GM18498 (cell line): ENCODE data around the gene GALNT2.
A peak's percentile ranks its signal among the peaks of the same experiment; 100 is the strongest.

Experiments used
- ATAC-seq: cut with Tn5 transposase; IDR thresholded peaks from one replicate; pipeline ENCODE4 v1.9.1; 2021; ENCODE audit warnings: mild to moderate bottlenecking, moderate library complexity; ENCODE audit not compliant: unreplicated experiment

Gene GALNT2

DNA sequence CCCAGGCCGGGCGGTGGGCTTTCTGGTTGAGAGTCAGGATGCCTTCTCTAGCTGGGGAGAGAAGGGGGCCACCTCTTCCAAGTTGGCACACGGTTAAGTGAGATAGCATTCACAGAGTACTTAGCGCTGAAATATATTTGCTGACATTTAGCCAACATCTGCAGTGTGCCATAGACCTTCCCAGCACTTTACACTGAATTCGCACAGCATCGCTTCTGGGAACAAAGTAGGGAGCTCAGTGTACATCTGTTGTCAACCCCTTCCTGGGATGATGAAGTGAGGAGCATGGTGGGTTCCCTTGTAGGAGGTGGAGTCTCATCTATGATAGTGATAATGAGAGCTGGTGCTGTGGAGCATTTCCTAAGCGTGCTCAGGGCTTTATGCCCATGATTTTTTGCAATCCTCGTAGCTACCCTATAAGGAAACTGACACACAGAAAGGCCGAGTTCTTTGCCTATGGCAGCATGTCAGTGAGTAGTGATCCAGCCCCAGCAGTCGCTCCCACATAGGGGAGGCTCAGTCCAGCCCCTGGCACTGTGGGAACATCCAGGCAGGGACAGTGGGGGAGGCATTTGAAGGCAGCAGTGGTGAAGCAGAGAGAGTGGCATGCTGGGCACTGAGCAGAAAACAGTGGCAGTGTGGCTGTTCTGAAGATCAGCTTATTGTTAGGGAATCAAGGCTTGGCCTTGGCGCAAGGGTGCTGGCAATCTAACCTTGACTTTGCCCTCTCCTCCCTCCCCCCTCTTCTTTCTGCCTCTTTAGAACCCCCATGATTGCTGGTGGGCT, 182.8 kb downstream of the GALNT2 start:
- no peak for ATAC-seq

DNA sequence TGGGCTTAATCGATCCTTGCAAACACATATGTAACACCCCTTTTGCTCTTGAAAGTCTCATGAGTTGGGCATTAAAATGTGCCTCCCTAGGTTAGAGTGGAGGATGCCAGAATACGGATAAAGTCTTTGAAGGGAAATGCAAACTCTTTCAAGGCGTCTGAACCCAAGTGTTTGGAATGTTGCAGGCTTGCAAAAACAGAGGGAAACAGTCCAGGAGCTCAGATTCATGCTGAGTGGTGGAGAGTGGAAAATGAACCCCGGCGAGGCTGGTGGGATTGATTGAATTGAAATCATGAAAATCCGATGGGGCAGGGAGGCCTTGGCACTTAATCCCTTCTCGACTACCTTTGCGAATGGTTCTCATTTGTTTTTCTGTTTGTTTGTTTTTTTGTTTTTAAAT, 183.6 kb downstream of the GALNT2 start:
- no peak for ATAC-seq

DNA sequence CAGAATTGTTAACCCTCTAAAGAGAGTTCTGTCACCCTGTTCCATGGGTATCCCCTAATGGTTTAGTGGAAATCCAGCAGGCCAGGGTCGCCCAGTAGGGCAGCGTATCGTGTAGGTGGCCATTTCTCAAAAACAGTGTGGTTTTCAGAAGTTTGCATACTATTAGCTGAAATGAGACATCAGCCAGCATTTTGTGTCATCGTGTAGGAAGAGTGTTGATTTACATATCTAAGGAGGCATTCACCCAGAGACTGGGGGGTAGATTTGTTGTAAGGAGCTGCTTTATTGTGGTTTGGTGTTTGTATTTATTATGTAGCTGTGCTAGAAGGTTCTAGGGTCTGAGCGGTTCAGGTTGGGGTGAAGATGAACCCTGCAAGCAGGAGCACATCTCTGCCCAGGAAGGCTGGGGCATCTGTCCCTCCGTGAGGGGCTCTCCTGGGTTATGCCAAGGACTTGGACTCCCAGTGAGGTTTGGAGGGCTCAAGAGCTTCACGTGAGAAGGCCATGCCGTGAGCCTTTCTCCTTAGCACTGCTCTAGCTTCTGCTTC, 184.7 kb downstream of the GALNT2 start:
- peak; percentile 64 for ATAC-seq

DNA sequence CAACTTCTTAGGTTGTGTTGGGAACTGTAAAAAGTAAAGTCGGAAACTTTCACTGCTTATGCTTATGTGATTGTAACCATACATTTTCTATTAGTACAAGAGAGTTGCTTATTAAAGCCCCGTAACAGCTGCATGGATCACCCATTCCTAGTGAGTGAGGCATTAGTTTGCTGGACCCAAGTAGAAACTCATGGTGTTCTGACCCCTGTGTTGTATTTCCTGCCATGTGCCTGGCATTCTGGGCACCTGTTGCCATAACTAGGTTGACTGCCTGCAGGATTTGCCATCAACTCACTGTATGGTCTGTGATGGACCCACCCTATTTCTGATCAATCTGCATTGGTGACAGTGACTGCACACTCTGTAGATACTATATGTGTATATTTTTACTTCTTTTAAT, 186.1 kb downstream of the GALNT2 start:
- ATAC-seq: no peak

DNA sequence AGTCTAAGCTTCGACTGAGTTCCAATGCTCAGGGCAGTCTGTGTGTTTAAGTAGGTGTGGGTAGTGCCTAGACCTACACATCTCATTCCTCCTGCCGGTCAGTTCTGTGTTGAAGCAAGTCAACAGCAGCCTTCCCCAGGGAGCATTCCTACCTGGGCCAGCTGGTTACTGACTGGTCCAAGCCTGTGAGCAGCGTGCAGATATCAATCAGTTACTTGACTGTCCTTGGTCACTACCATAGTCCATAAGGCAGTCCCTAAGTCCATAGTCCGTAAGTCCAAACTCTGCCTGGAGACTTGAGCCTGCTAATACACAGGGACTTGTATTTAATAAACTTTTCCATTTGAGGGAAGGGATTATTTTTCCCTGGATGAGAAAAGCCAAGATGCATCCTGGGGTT, 187.2 kb downstream of the GALNT2 start:
- ATAC-seq: no peak

DNA sequence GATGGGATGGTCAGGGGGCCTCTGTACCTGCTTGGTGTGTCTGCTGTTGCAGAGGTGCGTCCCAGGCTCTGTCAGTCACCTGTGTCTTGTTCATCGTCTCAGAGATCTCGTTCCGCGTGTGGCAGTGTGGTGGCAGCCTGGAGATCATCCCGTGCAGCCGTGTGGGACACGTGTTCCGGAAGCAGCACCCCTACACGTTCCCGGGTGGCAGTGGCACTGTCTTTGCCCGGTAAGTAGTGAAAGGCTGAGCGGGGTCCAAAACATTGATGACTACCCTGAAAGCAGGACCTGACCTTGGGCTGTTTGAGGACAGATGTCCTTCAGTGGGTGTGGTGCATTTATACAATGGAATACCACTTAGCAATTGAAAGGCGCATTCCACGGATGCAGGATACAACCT, 188.1 kb downstream of the GALNT2 start:
- no peak for ATAC-seq

DNA sequence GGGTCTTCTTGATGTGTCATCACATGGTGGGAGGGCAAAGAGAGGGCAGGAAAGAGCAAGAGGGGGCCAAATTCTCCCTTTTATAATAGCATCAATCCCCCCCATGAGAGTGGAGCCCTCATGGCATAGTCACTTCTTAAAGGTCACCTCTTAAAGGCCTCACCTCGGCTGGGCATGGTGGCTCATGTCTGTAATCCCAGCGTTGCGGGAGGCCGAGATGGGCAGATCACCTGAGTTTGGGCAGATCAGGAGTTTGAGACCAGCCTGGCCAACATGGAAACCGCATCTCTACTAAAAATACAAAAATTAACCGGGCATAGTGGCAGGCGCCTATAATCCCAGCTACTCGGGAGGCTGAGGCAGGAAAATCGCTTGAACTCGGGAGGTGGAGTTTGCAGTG, 189.0 kb downstream of the GALNT2 start:
- ATAC-seq: no peak

DNA sequence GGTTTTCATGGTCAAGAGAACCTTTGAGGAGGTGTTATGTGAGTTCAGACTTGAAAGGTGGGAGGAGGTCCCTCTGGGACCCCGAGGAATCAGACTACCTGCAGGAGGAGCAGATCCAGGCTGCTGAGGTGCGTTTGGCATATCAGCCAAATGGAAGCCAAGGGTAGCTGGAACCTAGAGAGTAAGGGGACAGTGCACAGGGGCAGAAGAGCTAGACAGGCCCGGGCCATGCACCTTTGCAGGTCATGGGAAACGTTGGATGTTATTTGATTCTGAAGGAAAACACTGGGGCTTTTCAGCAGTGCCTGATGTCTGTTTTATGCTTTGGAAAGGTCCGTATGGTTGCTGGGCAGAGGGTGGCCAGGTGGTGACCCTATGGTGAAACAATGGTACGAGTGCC, 189.9 kb downstream of the GALNT2 start:
- no peak for ATAC-seq

DNA sequence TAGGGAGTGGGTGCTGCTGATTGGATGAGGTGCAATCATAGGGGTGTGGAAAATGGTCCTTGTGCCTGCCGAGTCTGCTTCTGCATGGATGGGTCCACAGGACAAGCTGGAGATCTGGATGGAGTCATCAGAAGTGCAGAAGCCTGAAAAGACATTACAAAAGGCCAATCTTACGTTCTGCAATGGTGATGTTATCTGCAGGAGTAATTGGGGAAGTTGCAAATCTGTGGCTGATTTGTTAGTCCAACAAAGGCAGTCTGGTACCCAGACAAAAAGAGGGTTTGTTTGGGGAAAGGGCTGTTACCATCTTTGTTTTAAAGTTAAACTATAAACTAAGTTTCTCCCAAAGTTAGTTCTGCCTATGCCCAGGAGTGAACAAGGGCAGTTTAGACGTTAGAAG, 192.6 kb downstream of the GALNT2 start:
- no peak for ATAC-seq

DNA sequence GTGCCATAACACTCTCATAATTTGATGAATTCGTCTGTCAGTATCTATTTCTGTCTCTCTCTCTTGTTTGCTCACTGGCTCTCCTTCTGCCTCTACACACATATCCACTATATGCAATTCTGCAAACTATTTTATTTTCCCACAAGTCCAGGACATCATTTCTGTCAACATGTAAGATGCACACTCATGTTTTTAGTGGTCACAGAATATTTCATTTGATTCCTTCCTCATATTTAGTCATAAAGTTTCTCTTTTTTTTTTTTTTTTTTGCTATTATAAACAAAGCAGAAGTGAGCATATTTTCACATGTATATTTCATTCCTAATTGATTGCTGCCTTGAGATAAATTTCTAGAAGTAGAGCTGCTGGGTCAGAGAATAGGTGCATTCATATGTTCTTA, 193.8 kb downstream of the GALNT2 start:
- ATAC-seq: no peak

DNA sequence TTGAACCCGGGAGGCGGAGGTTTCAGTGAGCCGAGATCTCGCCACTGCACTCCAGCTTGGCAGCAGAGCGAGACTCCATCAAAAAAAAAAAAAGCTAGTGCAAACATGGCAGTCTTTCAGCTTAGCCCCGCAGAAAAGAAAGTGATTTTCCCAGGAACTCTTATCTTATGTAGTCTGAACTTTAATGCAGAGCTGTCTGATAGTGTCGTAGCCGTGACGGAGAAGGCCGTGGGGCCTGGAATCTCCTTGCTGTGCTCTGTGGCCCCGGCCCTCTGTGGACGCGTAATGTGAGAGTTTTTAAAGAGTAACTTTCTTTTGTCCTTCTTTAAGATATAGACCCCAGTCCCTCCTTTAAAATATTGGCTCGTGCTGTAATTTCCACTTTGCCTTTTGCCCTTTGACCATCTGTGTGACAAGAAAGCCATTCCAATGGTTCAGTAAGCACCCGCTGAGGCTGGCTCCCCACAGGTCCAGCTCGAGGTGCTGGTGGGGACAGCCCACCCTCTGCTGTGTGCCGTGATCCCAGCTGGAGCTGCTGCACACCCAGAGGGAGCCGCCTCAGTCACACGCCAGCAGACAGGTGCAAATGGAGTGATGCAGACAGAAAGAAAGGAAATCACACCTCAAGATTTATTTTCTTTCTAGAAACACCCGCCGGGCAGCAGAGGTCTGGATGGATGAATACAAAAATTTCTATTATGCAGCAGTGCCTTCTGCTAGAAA, 195.1 kb downstream of the GALNT2 start:
- no peak for ATAC-seq

DNA sequence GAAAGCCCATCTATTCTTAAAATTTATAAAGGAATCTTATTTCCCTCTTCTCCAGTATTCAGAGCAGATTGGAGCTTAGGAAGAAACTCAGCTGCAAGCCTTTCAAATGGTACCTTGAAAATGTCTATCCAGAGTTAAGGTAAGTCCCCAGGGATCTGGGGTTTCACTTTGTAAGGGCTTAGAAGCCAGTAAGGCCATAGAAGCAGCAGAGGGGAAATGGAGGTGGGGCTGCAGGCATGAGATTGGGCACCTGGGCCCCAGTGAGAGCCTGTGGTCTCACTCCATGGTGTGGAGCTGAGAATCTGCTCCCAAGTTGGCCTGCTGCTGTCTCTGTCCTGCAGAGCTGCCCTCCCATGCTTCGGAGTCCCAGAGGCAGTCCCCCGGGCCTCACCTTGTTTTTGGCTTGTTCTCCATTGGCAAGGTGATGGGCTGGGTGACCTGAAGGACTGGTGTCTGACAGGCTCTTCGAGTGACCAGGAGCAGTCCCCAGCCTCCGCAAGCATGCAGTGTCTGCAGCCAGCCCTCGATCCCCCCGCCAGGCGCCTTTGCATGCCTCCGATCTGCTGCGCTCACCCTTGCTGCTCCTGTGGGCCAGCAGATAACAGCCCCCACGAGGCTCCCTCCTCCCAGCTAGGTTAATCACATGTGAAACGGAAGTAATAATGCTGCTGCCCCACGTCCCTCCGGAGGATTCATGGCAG, 196.0 kb downstream of the GALNT2 start:
- ATAC-seq: no peak

DNA sequence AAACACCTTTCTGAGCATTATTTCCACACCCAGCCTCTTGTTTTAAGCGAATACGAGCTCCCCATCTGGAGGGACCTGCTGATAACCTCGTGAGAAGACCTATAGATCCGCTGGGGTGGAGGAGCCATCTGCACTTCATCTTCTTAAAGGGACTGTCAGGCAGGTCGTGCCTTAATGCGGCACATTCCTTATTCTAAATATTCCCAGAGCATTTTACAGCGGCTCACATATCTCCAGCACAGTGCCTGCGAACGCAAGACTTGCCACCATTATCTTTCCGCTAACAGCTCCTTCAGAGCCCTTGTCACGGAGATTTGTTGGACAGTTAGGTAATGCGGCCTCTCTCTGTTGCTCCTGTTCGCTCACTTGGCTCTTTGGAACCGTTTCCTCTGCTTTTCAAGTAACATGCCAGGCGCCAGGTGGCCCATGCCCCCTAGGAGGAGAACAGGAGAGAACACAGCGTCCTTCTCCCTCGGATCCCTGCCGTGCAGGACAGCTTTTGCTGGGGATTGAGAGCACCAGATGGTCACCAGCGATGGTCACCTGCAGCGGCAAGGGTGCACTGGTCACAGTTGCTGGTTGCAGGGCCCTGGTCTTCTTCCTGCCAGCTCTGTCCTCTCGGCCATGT, 196.6 kb downstream of the GALNT2 start:
- ATAC-seq: no peak

DNA sequence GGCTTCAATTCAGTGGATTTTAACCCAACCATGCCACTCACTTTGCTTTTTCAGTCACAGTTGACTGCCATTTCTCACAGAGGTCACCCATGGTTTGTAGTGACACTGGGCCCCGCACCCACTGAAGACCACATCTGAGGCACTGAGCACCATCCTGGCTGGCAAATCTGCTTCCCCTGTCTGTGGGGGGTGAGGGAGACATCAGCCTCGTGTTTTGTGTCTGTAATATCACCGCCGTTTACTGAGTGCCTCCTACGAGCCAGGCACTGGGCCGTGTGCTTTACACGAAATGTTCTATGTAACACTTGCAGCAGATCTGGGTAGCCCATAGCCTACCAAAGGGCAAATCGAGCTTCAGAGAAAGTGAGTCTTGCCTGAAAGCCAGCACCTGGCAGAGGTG, 197.3 kb downstream of the GALNT2 start:
- no peak for ATAC-seq

DNA sequence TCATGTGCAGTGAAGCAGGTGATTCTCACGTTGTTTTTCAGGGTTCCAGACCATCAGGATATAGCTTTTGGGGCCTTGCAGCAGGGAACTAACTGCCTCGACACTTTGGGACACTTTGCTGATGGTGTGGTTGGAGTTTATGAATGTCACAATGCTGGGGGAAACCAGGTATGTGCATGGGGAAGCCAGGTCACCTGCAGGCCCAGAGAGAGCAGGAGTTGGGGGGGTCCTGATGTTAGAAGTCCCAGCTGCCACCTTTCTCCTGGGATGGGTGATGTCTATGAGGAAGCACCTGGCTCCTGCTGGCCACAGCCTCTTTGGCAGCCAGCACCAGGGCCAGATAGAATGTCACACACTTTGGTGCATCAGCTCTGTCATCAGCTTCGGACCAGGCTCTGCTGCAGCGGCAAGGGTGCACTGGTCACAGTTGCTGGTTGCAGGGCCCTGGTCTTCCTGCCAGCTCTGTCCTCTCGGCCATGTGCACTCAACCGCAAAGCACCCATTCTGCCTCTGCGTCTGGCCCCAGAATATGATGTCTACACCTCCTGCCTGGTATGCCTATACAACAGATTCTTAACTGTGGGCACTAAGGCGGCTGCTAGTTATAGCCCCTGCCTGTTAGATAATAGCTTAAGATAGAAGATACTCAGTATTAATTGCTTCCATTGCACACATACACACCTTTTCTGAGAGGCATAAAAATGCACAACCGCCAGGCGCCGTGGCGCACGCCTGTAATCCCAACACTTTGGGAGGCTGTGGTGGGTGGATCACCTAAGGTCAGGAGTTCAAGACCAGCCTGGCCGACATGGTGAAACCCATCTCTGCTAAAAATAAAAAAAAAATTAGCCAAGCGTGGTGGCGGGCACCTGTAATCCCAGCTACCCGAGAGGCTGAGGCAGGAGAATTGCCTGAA, 198.4 kb downstream of the GALNT2 start:
- no peak for ATAC-seq

DNA sequence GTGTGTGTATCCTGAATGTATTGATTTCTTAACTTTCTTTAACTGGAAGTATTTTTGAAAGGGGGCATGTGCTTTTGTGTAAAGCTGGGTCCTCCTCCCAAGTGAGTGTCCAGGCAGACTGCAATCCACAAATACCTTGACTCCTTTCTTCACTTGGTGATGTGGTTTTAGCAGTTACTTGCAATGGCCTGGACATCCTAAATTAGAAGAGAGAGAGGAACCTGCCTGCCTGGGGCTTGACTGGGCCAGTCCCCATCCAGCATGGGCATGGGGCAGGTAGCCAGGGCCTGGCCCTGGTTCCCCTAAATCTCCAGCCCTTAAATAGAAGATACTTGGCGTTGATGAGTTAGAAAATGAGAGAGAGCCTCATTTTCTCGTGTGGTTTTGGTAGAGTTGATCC, 199.4 kb downstream of the GALNT2 start:
- no peak for ATAC-seq

DNA sequence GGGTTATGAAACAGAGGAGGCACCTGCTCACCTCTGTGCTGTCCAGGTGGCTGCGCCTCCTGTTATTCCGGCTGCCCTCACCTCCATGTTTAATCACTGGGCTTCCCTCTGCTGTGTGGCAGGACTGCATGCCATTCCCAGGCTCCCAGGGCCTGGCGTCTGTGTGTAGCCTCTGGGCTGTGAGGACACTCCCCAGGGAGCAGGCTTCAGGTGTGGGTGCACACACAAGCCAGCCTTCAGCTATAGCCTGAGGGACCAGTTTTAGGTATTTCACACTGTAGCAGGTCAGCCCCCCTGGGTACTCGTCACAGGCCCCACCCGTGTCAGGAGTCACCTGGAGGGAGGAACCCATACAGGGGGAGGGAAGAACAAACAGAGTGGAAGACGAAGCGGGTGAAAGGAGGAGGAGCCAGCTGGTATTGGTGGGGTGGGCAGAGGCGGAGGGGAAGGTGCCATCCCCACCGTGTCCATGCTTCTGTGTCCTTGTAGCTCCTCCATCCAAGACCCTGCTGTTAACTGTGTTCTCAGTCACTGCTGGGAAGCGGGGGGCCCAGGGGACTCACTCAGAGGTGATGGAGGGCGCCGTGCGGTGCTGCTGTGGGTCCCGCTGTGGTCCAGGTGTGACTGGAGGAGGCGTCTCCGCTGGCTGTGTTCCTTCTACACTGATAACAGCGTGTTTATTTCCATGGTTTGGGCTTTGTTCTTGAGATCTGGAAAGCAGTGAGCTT, 200.5 kb downstream of the GALNT2 start:
- ATAC-seq: no peak

DNA sequence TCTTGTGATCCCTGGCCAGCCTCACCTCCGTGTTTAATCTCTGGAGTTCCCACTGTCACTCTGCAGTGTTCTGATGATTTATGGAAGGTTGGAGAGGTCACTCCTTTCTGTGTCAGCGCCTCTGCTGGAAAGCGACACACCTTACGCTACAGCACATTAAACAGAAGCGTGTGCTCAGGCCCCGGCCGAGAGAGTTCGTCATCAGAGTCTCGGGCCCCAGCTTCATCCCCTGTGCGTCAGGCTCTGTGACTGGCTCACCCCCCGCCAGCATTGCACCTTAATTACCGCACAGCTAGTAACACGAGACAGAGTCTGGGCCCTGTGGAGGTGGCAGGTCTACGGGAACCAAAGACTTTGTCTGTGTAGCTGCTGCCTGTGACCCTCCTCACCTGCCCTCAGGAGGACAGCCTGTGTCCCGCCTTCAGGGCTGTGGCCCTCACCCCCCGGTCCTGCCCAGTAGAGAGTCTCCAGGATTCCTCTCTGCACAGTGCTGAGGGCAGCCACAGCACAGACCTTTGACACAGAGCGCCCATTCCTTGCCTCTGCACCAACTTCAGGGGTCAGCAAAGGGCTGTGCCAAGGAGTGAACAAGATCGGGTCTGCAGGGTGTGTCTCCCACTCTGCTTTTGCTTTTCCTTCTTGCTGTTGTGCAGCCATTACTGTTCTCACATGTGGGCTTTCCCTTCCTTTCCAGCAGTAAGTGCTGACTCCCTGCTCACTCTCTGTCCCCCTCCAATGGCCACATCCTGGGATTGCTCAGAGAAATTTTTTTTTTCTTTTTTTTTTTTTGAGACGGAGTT, 201.5 kb downstream of the GALNT2 start:
- ATAC-seq: no peak

DNA sequence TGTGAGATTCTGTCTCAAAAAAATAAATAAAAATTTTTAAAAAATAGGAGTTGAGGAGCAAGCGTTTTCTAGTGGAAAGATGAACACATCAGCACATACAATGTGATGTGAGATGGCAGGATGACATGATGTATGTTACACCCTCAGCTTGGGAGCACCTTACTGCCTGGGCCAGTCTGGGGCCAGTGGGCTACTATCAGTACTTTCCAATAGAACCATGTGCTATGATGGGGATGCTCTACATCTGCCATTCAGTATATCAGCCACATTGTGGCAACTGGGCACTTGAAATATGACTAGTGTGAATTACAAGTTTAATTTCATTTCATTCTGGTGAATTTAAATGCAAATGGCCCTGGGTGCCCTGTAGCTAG, 203.1 kb downstream of the GALNT2 start:
- ATAC-seq: no peak
